ENCODE measurements around the gene CNIH4.

- TF ChIP-seq, protein P1, sequence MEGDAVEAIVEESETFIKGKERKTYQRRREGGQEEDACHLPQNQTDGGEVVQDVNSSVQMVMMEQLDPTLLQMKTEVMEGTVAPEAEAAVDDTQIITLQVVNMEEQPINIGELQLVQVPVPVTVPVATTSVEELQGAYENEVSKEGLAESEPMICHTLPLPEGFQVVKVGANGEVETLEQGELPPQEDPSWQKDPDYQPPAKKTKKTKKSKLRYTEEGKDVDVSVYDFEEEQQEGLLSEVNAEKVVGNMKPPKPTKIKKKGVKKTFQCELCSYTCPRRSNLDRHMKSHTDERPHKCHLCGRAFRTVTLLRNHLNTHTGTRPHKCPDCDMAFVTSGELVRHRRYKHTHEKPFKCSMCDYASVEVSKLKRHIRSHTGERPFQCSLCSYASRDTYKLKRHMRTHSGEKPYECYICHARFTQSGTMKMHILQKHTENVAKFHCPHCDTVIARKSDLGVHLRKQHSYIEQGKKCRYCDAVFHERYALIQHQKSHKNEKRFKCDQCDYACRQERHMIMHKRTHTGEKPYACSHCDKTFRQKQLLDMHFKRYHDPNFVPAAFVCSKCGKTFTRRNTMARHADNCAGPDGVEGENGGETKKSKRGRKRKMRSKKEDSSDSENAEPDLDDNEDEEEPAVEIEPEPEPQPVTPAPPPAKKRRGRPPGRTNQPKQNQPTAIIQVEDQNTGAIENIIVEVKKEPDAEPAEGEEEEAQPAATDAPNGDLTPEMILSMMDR (IDR thresholded peaks at IDR 0.05; ENCODE audit: low read depth, low read length, poor library complexity, severe bottlenecking), result no peak
- no peak for TF ChIP-seq EZH2phosphoT487 (IDR thresholded peaks at IDR 0.05; ENCODE audit: borderline replicate concordance, low read length)
Observed at GRCh38 chr1:224321706-224322105, 35.0 kb upstream of the CNIH4 start.
